ENCODE results near the gene SEC24D.

SEC24D gene

DNA sequence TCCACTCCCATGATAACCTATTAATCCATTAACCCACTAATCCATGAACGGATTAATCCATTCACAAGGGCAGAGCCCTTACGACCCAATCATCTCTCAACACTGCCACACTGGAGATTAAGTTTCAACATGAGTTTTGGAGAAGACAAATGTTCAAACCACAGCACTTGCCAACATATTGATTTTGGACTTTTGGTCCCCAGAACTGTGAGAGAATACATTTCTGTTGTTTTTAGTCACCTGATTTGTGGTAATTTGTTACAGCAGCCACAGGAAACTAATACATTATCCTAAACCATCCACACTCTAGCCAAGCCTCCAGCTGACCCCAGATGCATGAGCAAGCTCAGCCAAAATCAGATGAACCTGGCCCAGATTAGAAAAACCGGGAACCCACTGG is 22.4 kb downstream of the SEC24D start:
- Histone ChIP-seq H3K36me3 (ENCODE audit: low read length) (no peaks in the 10 kb centered on the region), H2AFZ (ENCODE audit: low read depth, low read length, severe bottlenecking) (no peak overlapping the region), H3K27me3 (ENCODE audit: low read length) (no peaks in the 10 kb centered on the region), H3K9me2 (replicated peaks; ENCODE audit: insufficient read depth, low read length) (no peaks in the 10 kb centered on the region), H3F3A (ENCODE audit: insufficient read depth) (no peaks in the 10 kb centered on the region), H3K27ac (ENCODE audit: low read depth, low read length) (no peak overlapping the region), H3K4me3 (ENCODE audit: insufficient read depth, low read length, poor library complexity, severe bottlenecking) (no peak overlapping the region), H3K4me2 (ENCODE audit: low read depth, low read length, poor library complexity, severe bottlenecking) (no peak overlapping the region), H3K79me2 (ENCODE audit: insufficient read depth, low read length) (no peaks in the 10 kb centered on the region), H4K20me1 (ENCODE audit: low read depth, low read length) (no peaks in the 10 kb centered on the region), H3K9ac (ENCODE audit: low read length) (no peak overlapping the region), H3K9me3 (ENCODE audit: insufficient read depth, low read length) (no peaks in the 10 kb centered on the region)
- TF ChIP-seq, protein P1, sequence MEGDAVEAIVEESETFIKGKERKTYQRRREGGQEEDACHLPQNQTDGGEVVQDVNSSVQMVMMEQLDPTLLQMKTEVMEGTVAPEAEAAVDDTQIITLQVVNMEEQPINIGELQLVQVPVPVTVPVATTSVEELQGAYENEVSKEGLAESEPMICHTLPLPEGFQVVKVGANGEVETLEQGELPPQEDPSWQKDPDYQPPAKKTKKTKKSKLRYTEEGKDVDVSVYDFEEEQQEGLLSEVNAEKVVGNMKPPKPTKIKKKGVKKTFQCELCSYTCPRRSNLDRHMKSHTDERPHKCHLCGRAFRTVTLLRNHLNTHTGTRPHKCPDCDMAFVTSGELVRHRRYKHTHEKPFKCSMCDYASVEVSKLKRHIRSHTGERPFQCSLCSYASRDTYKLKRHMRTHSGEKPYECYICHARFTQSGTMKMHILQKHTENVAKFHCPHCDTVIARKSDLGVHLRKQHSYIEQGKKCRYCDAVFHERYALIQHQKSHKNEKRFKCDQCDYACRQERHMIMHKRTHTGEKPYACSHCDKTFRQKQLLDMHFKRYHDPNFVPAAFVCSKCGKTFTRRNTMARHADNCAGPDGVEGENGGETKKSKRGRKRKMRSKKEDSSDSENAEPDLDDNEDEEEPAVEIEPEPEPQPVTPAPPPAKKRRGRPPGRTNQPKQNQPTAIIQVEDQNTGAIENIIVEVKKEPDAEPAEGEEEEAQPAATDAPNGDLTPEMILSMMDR (IDR thresholded peaks at IDR 0.05; ENCODE audit: insufficient read depth, low read length, poor library complexity, severe bottlenecking): no peak
- TF ChIP-seq EZH2phosphoT487 (conservative IDR thresholded peaks at IDR 0.05; ENCODE audit: low read length): no peak

GRCh38 chr4:118811832-118812231 is 24.1 kb downstream of the SEC24D start:
- Histone ChIP-seq H3F3A (ENCODE audit: insufficient read depth) (no peaks in the 10 kb centered on the region), H4K20me1 (ENCODE audit: low read depth, low read length) (no peaks in the 10 kb centered on the region), H3K27me3 (ENCODE audit: low read length) (no peaks in the 10 kb centered on the region), H3K27ac (ENCODE audit: low read depth, low read length) (no peak overlapping the region), H3K9me2 (replicated peaks; ENCODE audit: insufficient read depth, low read length) (no peaks in the 10 kb centered on the region), H3K36me3 (ENCODE audit: low read length) (no peaks in the 10 kb centered on the region), H3K9ac (ENCODE audit: low read length) (no peak overlapping the region), H2AFZ (ENCODE audit: low read depth, low read length, severe bottlenecking) (no peak overlapping the region), H3K9me3 (ENCODE audit: insufficient read depth, low read length) (no peaks in the 10 kb centered on the region), H3K79me2 (ENCODE audit: insufficient read depth, low read length) (no peaks in the 10 kb centered on the region), H3K4me3 (ENCODE audit: insufficient read depth, low read length, poor library complexity, severe bottlenecking) (no peak overlapping the region), H3K4me2 (ENCODE audit: low read depth, low read length, poor library complexity, severe bottlenecking) (no peak overlapping the region)
- TF ChIP-seq EZH2phosphoT487 (conservative IDR thresholded peaks at IDR 0.05; ENCODE audit: low read length): no peak
- TF ChIP-seq, protein P1 (IDR thresholded peaks at IDR 0.05; ENCODE audit: insufficient read depth, low read length, poor library complexity, severe bottlenecking): no peak

DNA sequence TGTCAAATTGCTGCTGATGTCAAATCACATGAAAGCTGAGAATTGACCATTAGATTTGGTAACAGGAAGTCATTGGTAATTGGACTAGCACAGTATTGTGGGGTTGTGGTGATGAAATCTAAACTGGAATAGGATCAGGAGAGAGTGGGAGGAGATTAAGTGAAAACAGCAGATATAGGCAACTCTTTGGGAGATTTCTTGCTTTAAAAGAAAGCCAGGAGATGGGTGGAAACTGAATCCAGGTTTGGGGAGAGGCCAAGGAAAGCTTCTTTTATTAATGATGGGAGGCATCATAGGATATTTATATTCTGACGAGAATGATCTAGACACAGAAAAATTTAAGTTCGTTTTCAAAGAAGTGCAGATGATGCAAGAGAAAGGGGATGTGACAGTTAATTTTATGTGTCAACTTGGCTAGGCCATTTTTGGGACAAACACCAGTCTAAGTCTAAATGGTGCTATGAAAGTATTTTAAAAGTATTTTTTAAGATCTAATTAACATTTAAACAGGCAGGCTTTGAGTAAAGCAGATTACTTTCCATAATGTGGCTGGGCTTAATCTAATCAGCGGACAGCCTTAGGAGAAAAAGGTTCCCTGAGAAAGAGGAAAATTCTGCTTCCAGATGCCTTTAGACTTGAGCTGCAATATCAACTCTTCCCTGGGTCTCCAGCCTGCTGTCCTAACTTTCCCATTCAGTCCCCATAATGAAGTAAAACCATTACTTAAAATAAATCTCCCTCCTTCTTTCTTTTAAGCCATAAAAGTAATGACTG is 24.7 kb downstream of the SEC24D start:
- no peaks in the 10 kb centered on the region for H3K9me3 ChIP-seq (ENCODE audit: insufficient read depth, low read length)
- H3K27ac ChIP-seq (ENCODE audit: low read depth, low read length): no peak overlapping the region
- no peaks in the 10 kb centered on the region for H3F3A ChIP-seq (ENCODE audit: insufficient read depth)
- H3K9me2 ChIP-seq (replicated peaks; ENCODE audit: insufficient read depth, low read length): no peaks in the 10 kb centered on the region
- no peak for TF ChIP-seq EZH2phosphoT487 (conservative IDR thresholded peaks at IDR 0.05; ENCODE audit: low read length)
- TF ChIP-seq, protein P1 (IDR thresholded peaks at IDR 0.05; ENCODE audit: insufficient read depth, low read length, poor library complexity, severe bottlenecking): no peak
- no peak overlapping the region for H3K4me2 ChIP-seq (ENCODE audit: low read depth, low read length, poor library complexity, severe bottlenecking)
- no peaks in the 10 kb centered on the region for H4K20me1 ChIP-seq (ENCODE audit: low read depth, low read length)
- H3K4me3 ChIP-seq (ENCODE audit: insufficient read depth, low read length, poor library complexity, severe bottlenecking): no peak overlapping the region
- no peaks in the 10 kb centered on the region for H3K36me3 ChIP-seq (ENCODE audit: low read length)
- no peaks in the 10 kb centered on the region for H3K27me3 ChIP-seq (ENCODE audit: low read length)
- no peak overlapping the region for H2AFZ ChIP-seq (ENCODE audit: low read depth, low read length, severe bottlenecking)
- H3K9ac ChIP-seq (ENCODE audit: low read length): no peak overlapping the region
- H3K79me2 ChIP-seq (ENCODE audit: insufficient read depth, low read length): no peaks in the 10 kb centered on the region

All from SU-DHL-6 (cell line).